ENCODE data around the gene PDCD5.

- TF ChIP-seq, protein P1, sequence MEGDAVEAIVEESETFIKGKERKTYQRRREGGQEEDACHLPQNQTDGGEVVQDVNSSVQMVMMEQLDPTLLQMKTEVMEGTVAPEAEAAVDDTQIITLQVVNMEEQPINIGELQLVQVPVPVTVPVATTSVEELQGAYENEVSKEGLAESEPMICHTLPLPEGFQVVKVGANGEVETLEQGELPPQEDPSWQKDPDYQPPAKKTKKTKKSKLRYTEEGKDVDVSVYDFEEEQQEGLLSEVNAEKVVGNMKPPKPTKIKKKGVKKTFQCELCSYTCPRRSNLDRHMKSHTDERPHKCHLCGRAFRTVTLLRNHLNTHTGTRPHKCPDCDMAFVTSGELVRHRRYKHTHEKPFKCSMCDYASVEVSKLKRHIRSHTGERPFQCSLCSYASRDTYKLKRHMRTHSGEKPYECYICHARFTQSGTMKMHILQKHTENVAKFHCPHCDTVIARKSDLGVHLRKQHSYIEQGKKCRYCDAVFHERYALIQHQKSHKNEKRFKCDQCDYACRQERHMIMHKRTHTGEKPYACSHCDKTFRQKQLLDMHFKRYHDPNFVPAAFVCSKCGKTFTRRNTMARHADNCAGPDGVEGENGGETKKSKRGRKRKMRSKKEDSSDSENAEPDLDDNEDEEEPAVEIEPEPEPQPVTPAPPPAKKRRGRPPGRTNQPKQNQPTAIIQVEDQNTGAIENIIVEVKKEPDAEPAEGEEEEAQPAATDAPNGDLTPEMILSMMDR (conservative IDR thresholded peaks at IDR 0.05 in 1 of 2, IDR thresholded peaks at IDR 0.05 in 1 of 2; ENCODE audit: low read depth in 1 of 2, low read length in 2 of 2) = no peak
- TF ChIP-seq EZH2 (IDR thresholded peaks at IDR 0.05; ENCODE audit: low read length, missing control alignments) = no peak
Measured at GRCh38 chr19:32566246-32566830, 14.7 kb upstream of the PDCD5 start.
